Measurements from ENCODE around the gene ADM2.

Gene ADM2

GRCh38 chr22:50469377-50470305 is 11.7 kb upstream of the ADM2 start:
- H3K27ac Mint-ChIP-seq, result peak overlapping the region; percentile 94
- H3K27me3 Mint-ChIP-seq, result no peaks in the 10 kb centered on the region
- H3K4me3 Mint-ChIP-seq, result peak overlapping the region; percentile 96
- H3K4me1 Mint-ChIP-seq (ENCODE audit: low read depth), result peaks cover 73% of the 10 kb centered on the region
- H3K36me3 Mint-ChIP-seq (ENCODE audit: low read depth), result peaks cover 51% of the 10 kb centered on the region
- no peaks in the 10 kb centered on the region for H3K9me3 Mint-ChIP-seq
- DNase-seq, result peak; percentile 92

GRCh38 chr22:50470491-50470890 is 10.9 kb upstream of the ADM2 start:
- peaks cover 77% of the 10 kb centered on the region for H3K4me1 Mint-ChIP-seq (ENCODE audit: low read depth)
- peak overlapping the region; percentile 94 for H3K27ac Mint-ChIP-seq
- no peaks in the 10 kb centered on the region for H3K9me3 Mint-ChIP-seq
- peaks cover 43% of the 10 kb centered on the region for H3K36me3 Mint-ChIP-seq (ENCODE audit: low read depth)
- DNase-seq, result no peak
- peak overlapping the region; percentile 96 for H3K4me3 Mint-ChIP-seq
- no peaks in the 10 kb centered on the region for H3K27me3 Mint-ChIP-seq

- peaks cover 77% of the 10 kb centered on the region for H3K4me1 Mint-ChIP-seq (ENCODE audit: low read depth)
- no peaks in the 10 kb centered on the region for H3K27me3 Mint-ChIP-seq
- H3K36me3 Mint-ChIP-seq (ENCODE audit: low read depth), result peaks cover 35% of the 10 kb centered on the region
- peak overlapping the region; percentile 96 for H3K4me3 Mint-ChIP-seq
- no peaks in the 10 kb centered on the region for H3K9me3 Mint-ChIP-seq
- DNase-seq, result no peak
- peak overlapping the region; percentile 94 for H3K27ac Mint-ChIP-seq
Measured at GRCh38 chr22:50471197-50471847, 10.0 kb upstream of the ADM2 start.

- Mint-ChIP-seq H3K36me3 (ENCODE audit: low read depth) (peaks cover 28% of the 10 kb centered on the region), H3K27ac (peak overlapping the region; percentile 94), H3K4me1 (ENCODE audit: low read depth) (peaks cover 71% of the 10 kb centered on the region), H3K4me3 (peak overlapping the region; percentile 96), H3K9me3 (no peaks in the 10 kb centered on the region), H3K27me3 (no peaks in the 10 kb centered on the region)
- no peak for DNase-seq
Measured at GRCh38 chr22:50471962-50472361, 9.4 kb upstream of the ADM2 start.

- Mint-ChIP-seq H3K27me3 (no peaks in the 10 kb centered on the region), H3K9me3 (no peaks in the 10 kb centered on the region), H3K4me3 (peak overlapping the region; percentile 96), H3K4me1 (ENCODE audit: low read depth) (peaks cover 65% of the 10 kb centered on the region), H3K27ac (peak overlapping the region; percentile 94), H3K36me3 (ENCODE audit: low read depth) (peaks cover 19% of the 10 kb centered on the region)
- peak; percentile 59 for DNase-seq
Measured at GRCh38 chr22:50473088-50473487, 8.3 kb upstream of the ADM2 start.

GRCh38 chr22:50473855-50474671 is 7.3 kb upstream of the ADM2 start:
- Mint-ChIP-seq H3K36me3 (ENCODE audit: low read depth) (peaks cover 17% of the 10 kb centered on the region), H3K4me3 (peak overlapping the region; percentile 96), H3K27ac (peak overlapping the region; percentile 94), H3K9me3 (no peaks in the 10 kb centered on the region), H3K4me1 (ENCODE audit: low read depth) (peaks cover 55% of the 10 kb centered on the region), H3K27me3 (no peaks in the 10 kb centered on the region)
- peak; percentile 64 for DNase-seq

GRCh38 chr22:50474710-50475651 is 6.4 kb upstream of the ADM2 start, which contains the start of gene SBF1:
SBF1 (minus strand) TSS chr22:50475035; CDS start chr22:50474840, 195 bp downstream.
- Mint-ChIP-seq H3K4me3 (peak within 1 kb of the TSS; percentile 96), H3K27me3 (peaks cover 2% of the 10 kb centered on the region), H3K27ac (peak within 1 kb of the TSS; percentile 94), H3K4me1 (ENCODE audit: low read depth) (peaks cover 48% of the 10 kb centered on the region), H3K36me3 (ENCODE audit: low read depth) (peaks cover 17% of the 10 kb centered on the region), H3K9me3 (no peaks in the 10 kb centered on the region)
- peak; percentile 93 for DNase-seq

GRCh38 chr22:50475652-50476002 is 5.7 kb upstream of the ADM2 start:
- no peak for DNase-seq
- peak overlapping the region; percentile 66 for H3K4me3 Mint-ChIP-seq
- peaks cover 17% of the 10 kb centered on the region for H3K36me3 Mint-ChIP-seq (ENCODE audit: low read depth)
- H3K27me3 Mint-ChIP-seq, result peaks cover 6% of the 10 kb centered on the region
- no peaks in the 10 kb centered on the region for H3K9me3 Mint-ChIP-seq
- peak overlapping the region; percentile 77 for H3K27ac Mint-ChIP-seq
- H3K4me1 Mint-ChIP-seq (ENCODE audit: low read depth), result peaks cover 45% of the 10 kb centered on the region

- no peak for DNase-seq
- no peaks in the 10 kb centered on the region for H3K9me3 Mint-ChIP-seq
- H3K27ac Mint-ChIP-seq, result no peak overlapping the region
- peak overlapping the region; percentile 66 for H3K4me3 Mint-ChIP-seq
- H3K36me3 Mint-ChIP-seq (ENCODE audit: low read depth), result peaks cover 12% of the 10 kb centered on the region
- peaks cover 33% of the 10 kb centered on the region for H3K4me1 Mint-ChIP-seq (ENCODE audit: low read depth)
- H3K27me3 Mint-ChIP-seq, result peaks cover 6% of the 10 kb centered on the region
Measured at GRCh38 chr22:50476868-50477267, 4.5 kb upstream of the ADM2 start.

- no peaks in the 10 kb centered on the region for H3K9me3 Mint-ChIP-seq
- no peak overlapping the region for H3K27ac Mint-ChIP-seq
- H3K4me3 Mint-ChIP-seq, result no peak overlapping the region
- peaks cover 23% of the 10 kb centered on the region for H3K4me1 Mint-ChIP-seq (ENCODE audit: low read depth)
- peaks cover 6% of the 10 kb centered on the region for H3K27me3 Mint-ChIP-seq
- peaks cover 11% of the 10 kb centered on the region for H3K36me3 Mint-ChIP-seq (ENCODE audit: low read depth)
- DNase-seq, result no peak
Measured at GRCh38 chr22:50477923-50478322, 3.4 kb upstream of the ADM2 start.

- H3K36me3 Mint-ChIP-seq (ENCODE audit: low read depth), result no peaks in the 10 kb centered on the region
- H3K9me3 Mint-ChIP-seq, result no peaks in the 10 kb centered on the region
- H3K4me1 Mint-ChIP-seq (ENCODE audit: low read depth), result peaks cover 10% of the 10 kb centered on the region
- DNase-seq, result no peak
- H3K27me3 Mint-ChIP-seq, result peaks cover 6% of the 10 kb centered on the region
- H3K4me3 Mint-ChIP-seq, result peak overlapping the region; percentile 52
- no peak overlapping the region for H3K27ac Mint-ChIP-seq
Measured at GRCh38 chr22:50479721-50480120, 1.6 kb upstream of the ADM2 start.

GRCh38 chr22:50481045-50481439 is 301 bp upstream of the ADM2 start:
- no peak for DNase-seq
- Mint-ChIP-seq H3K27me3 (peaks cover 6% of the 10 kb centered on the region), H3K4me1 (ENCODE audit: low read depth) (peaks cover 5% of the 10 kb centered on the region), H3K9me3 (no peaks in the 10 kb centered on the region), H3K4me3 (peak overlapping the region; percentile 52), H3K27ac (no peak overlapping the region), H3K36me3 (ENCODE audit: low read depth) (no peaks in the 10 kb centered on the region)
